GM12873 (cell line): Measurements from ENCODE around the gene MATK.

Source experiments
- CTCF ChIP-seq: IDR thresholded peaks from 2 replicates; pipeline ENCODE4 v1.5.1; 2012; ENCODE audit warnings: low read depth, mild to moderate bottlenecking, moderate library complexity, low read length, control low read depth; ENCODE audit not compliant: insufficient read depth; ENCODE audit errors: missing control alignments

The MATK gene

GRCh38 chr19:3796358-3796757 lies 10.2 kb upstream of the MATK start:
- TF ChIP-seq CTCF: no peak

GRCh38 chr19:3793799-3794198 lies 7.6 kb upstream of the MATK start:
- no peak for TF ChIP-seq CTCF

- no peak for TF ChIP-seq CTCF
These were observed 5.9 kb upstream of the MATK start for GRCh38 chr19:3792114-3792513.

GRCh38 chr19:3790941-3791340 lies 4.8 kb upstream of the MATK start:
- no peak for TF ChIP-seq CTCF

GRCh38 chr19:3790209-3790734 lies 4.1 kb upstream of the MATK start:
- TF ChIP-seq CTCF: no peak

- no peak for TF ChIP-seq CTCF
These were observed 3.0 kb upstream of the MATK start for GRCh38 chr19:3788996-3789778.

GRCh38 chr19:3785451-3785937 lies 687 bp downstream of the MATK start:
- no peak for TF ChIP-seq CTCF
